B cell (primary cell): ENCODE measurements around the gene TBRG4. TPM values are rescaled to one million over a fixed set of nuclear protein-coding genes. Genes with fewer than 3 reads are reported as not detected.

Source experiments
- ATAC-seq: fragments of 200-7000 bp; cut with Tn5 transposase; one replicate; pipeline ENCODE4 v1.10.0; 2021; ENCODE audit warnings: low read depth, mild to moderate bottlenecking, moderate number of reproducible peaks, moderate library complexity
- CTCF ChIA-PET: fragments of 350-600 bp; sonication (Branson Sonifier 250); formaldehyde crosslinking; loops from one replicate; lab custom pipeline; 2021; ENCODE audit warnings: antibody characterized with exemption, inconsistent platforms; lab: Charles Lee
- POLR2A ChIA-PET: fragments of 350-600 bp; sonication (Branson Sonifier 250); formaldehyde crosslinking; loops from one replicate; lab custom pipeline; 2021; ENCODE audit warnings: antibody characterized with exemption; lab: Charles Lee
- DNase-seq: peaks from one replicate; pipeline ENCODE4 v3.0.0; 2013
- H2AFZ ChIP-seq: 2 replicates; pipeline ENCODE4 v1.6.1; 2012; ENCODE audit warnings: mild to moderate bottlenecking, low read depth, low read length; ENCODE audit not compliant: insufficient read depth, poor library complexity, severe bottlenecking
- H3K27ac ChIP-seq, 2 donors: 1 replicate in 1 of 2; 2 replicates in 1 of 2; pipeline ENCODE4 v1.5.1; 2012 to 2013; ENCODE audit warnings: low read length in 2 of 2, mild to moderate bottlenecking in 2 of 2, moderate library complexity in 1 of 2
- H3K27me3 ChIP-seq, 4 experiments: fragments of 200-600 bp in 1 of 4; sonication (generic) in 1 of 4; replicated peaks in 1 of 4; 1 replicate in 2 of 4; 2 replicates in 2 of 4; pipeline versions ENCODE4 v1.6.1 to v1.7.0; 2013 to 2016; ENCODE audit warnings: low read length in 3 of 4, mild to moderate bottlenecking in 2 of 4, mixed read lengths in 1 of 4, moderate library complexity in 1 of 4; ENCODE audit not compliant: insufficient read depth in 4 of 4, control insufficient read depth in 3 of 4; ENCODE audit errors: control extremely low read depth in 1 of 4
- H3K36me3 ChIP-seq, 2 experiments: replicated peaks in 1 of 2; 1 replicate in 1 of 2; 2 replicates in 1 of 2; pipeline versions ENCODE4 v1.6.1 to v1.7.1; 2013; ENCODE audit warnings: low read length in 1 of 2; ENCODE audit not compliant: insufficient read depth in 2 of 2, control insufficient read depth in 1 of 2; ENCODE audit errors: control extremely low read depth in 1 of 2, extremely low read depth in 1 of 2
- H3K4me1 ChIP-seq, 2 donors: fragments of 200-600 bp in 1 of 2; sonication (generic) in 1 of 2; 1 replicate in 1 of 2; 2 replicates in 1 of 2; pipeline versions ENCODE4 v1.5.1 to v1.6.1; 2013 to 2017; ENCODE audit warnings: low read length in 2 of 2; ENCODE audit not compliant: control insufficient read depth in 2 of 2, insufficient read depth in 2 of 2
- H3K4me2 ChIP-seq: replicated peaks from 2 replicates; pipeline ENCODE3; 2012; ENCODE audit warnings: mild to moderate bottlenecking, low read depth, low read length; ENCODE audit not compliant: poor library complexity, severe bottlenecking
- H3K4me3 ChIP-seq, 5 experiments: fragments of 200-600 bp in 1 of 5; sonication (generic) in 1 of 5; 1 replicate in 3 of 5; 2 replicates in 2 of 5; pipeline versions ENCODE4 v1.5.1 to v1.7.0; 2011 to 2016; ENCODE audit warnings: low read length in 4 of 5, mild to moderate bottlenecking in 4 of 5, low read depth in 2 of 5, control low read depth in 1 of 5, moderate library complexity in 1 of 5; ENCODE audit not compliant: insufficient read depth in 1 of 5; ENCODE audit errors: control extremely low read depth in 1 of 5, extremely low read depth in 1 of 5
- H3K79me2 ChIP-seq: fragments of 200-600 bp; sonication (generic); one replicate; pipeline ENCODE4 v1.6.0; 2016; ENCODE audit warnings: low read length; ENCODE audit not compliant: control insufficient read depth, insufficient read depth
- H3K9ac ChIP-seq: fragments of 200-600 bp; sonication (generic); 2 replicates; pipeline ENCODE4 v1.6.1; 2017; ENCODE audit warnings: mild to moderate bottlenecking, low read length, moderate library complexity
- H3K9me3 ChIP-seq, 3 donors: one replicate each; pipeline versions ENCODE4 v1.6.1 to v1.7.1; 2013; ENCODE audit warnings: low read length in 2 of 3; ENCODE audit not compliant: control insufficient read depth in 2 of 3, insufficient read depth in 1 of 3; ENCODE audit errors: control extremely low read depth in 1 of 3
- H4K20me1 ChIP-seq: 2 replicates; pipeline ENCODE4 v1.6.0; 2012; ENCODE audit warnings: mild to moderate bottlenecking, low read length; ENCODE audit not compliant: insufficient read depth, control insufficient read depth, poor library complexity, severe bottlenecking
- H3K27ac Mint-ChIP-seq: one replicate; pipeline ENCODE4 v1.8.0; 2021; ENCODE audit warnings: mixed read lengths
- H3K27me3 Mint-ChIP-seq: one replicate; pipeline ENCODE4 v1.8.0; 2021; ENCODE audit warnings: mixed read lengths
- H3K4me1 Mint-ChIP-seq: one replicate; pipeline ENCODE4 v1.8.0; 2021; ENCODE audit warnings: mixed read lengths
- H3K4me3 Mint-ChIP-seq: one replicate; pipeline ENCODE4 v1.8.0; 2021; ENCODE audit warnings: mixed read lengths
- H3K9me3 Mint-ChIP-seq: one replicate; pipeline ENCODE4 v1.8.0; 2022; ENCODE audit warnings: mixed read lengths; ENCODE audit not compliant: insufficient read depth
- EZH2 ChIP-seq: IDR thresholded peaks from 2 replicates; pipeline ENCODE4 v1.6.1; 2012; ENCODE audit warnings: borderline replicate concordance, low read depth, mild to moderate bottlenecking, moderate library complexity, low read length; ENCODE audit not compliant: insufficient read depth, poor library complexity, severe bottlenecking
- WGBS: methylation state at CpG from one replicate; pipeline ENCODE4 v1.1.5; 2013; ENCODE audit warnings: missing lambda C conversion rate; ENCODE audit not compliant: insufficient coverage; 5-methylcytosine and 5-hydroxymethylcytosine counted together
- intact Hi-C: fragments of 100-400 bp; cut with micrococcal nuclease; formaldehyde crosslinking; loops from one replicate; pipeline ENCODE4 v1.10.0; 2022
- polyA plus RNA-seq: library from polyadenylated mRNA; depleted of rRNA; stranded (reverse); fragments of >200 nt; gene quantifications from 2 replicates; pipeline ENCODE4 v1.2.3, GENCODE V29; 2012
- total RNA-seq, 2 donors: library from RNA; stranded (reverse); fragments of 120-200 nt in 1 of 2; gene quantifications; 1 replicate in 1 of 2; 2 replicates in 1 of 2; pipeline versions ENCODE4 v1.2.3 to v1.2.4, GENCODE V29; 2013 to 2022
- TF ChIP-seq, protein P1 (sequence below): fragments of 200-600 bp; IDR thresholded peaks from one replicate; pipeline ENCODE4 v1.8.0; 2022; ENCODE audit warnings: antibody characterized with exemption, mild to moderate bottlenecking

Gene TBRG4
- total and polyA plus RNA-seq, 2 donors (not counting 1 experiment from before 2014, with no cell fraction given): 92.8 to 111 TPM

DNA sequence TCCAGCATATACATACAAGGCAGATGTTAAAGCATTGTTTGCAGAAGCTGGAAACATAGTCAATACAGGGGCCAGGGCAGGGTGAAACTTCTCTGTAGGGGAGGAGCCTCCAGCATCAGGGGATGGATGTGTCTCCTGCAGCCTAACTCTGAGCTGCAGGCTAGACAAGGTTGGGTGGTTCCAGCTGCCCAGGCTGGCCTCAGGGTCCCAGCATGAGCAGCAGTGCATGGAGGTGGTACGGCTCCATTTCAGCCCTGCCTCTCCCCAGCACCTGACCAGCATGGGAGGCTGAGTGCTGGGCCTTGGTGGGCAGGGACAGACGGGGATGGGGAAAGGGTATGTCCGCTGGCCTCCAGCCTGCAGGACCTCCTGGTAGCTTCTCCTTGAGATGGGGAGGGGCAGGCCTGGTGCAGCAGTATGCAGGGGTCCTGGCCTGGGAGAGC is 7.4 kb upstream of the TBRG4 start:
- WGBS: 42% methylated on average over 3 of the region's 3 CpGs
- intact Hi-C loops: no loop called here
- Histone ChIP-seq H3K9me3 (no peaks in the 10 kb centered on the region), H3K79me2 (no peaks in the 10 kb centered on the region), H3K4me3 (no peak overlapping the region), H4K20me1 (no peaks in the 10 kb centered on the region), H3K4me2 (no peak overlapping the region), H3K27ac (no peak overlapping the region), H3K4me1 (peaks cover 0 to 20% of the 10 kb centered on the region in 2 donors), H3K27me3 (peaks cover 0 to 5% (median 0%) of the 10 kb centered on the region in 4 experiments), H2AFZ (no peak overlapping the region), H3K9ac (no peak overlapping the region), H3K36me3 (no peaks in the 10 kb centered on the region)
- no peak overlapping the region for H3K27ac Mint-ChIP-seq
- DNase-seq (no peak), ATAC-seq (no peak)
- H3K27me3 Mint-ChIP-seq: peaks cover 4% of the 10 kb centered on the region
- H3K4me1 Mint-ChIP-seq: peaks cover 7% of the 10 kb centered on the region
- TF ChIP-seq, protein P1, sequence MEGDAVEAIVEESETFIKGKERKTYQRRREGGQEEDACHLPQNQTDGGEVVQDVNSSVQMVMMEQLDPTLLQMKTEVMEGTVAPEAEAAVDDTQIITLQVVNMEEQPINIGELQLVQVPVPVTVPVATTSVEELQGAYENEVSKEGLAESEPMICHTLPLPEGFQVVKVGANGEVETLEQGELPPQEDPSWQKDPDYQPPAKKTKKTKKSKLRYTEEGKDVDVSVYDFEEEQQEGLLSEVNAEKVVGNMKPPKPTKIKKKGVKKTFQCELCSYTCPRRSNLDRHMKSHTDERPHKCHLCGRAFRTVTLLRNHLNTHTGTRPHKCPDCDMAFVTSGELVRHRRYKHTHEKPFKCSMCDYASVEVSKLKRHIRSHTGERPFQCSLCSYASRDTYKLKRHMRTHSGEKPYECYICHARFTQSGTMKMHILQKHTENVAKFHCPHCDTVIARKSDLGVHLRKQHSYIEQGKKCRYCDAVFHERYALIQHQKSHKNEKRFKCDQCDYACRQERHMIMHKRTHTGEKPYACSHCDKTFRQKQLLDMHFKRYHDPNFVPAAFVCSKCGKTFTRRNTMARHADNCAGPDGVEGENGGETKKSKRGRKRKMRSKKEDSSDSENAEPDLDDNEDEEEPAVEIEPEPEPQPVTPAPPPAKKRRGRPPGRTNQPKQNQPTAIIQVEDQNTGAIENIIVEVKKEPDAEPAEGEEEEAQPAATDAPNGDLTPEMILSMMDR: no peak
- no peak for TF ChIP-seq EZH2
- POLR2A ChIA-PET: no interaction called here
- CTCF ChIA-PET: no interaction called here
- no peaks in the 10 kb centered on the region for H3K9me3 Mint-ChIP-seq
- H3K4me3 Mint-ChIP-seq: no peak overlapping the region

DNA sequence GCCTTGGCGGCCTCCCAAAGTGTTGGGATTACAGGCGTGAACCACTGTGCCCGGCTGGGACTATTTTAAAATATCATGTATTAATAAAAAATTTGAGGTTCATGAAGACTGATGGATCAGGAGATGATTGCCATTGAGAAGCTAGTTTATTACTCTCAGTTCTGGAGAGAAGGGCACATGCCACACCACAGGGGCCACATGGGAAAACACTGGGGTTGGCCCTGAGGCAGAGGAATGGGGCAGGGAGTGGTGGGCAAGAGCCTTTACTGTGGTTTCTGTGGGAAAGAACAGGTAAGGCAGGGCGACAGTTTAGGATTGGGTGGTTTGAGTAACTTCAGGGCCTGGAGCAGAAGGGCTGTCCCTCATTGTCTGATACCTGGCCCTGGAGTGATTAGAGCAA is 6.8 kb upstream of the TBRG4 start:
- no peaks in the 10 kb centered on the region for H3K79me2 ChIP-seq
- no peaks in the 10 kb centered on the region for H4K20me1 ChIP-seq
- H3K9me3 ChIP-seq: no peaks in the 10 kb centered on the region
- ChIA-PET CTCF (no interaction called here), POLR2A (interaction anchor here (0.5 kb wide), 1 partner anchor 477 kb away, joined by 8 read pairs; no protein-coding TSS in a partner anchor)
- H3K27me3 ChIP-seq: peaks cover 0 to 5% (median 0%) of the 10 kb centered on the region in 4 experiments
- TF ChIP-seq, protein P1: no peak
- no peak for TF ChIP-seq EZH2
- DNase-seq: no peak
- H3K4me2 ChIP-seq: no peak overlapping the region
- peaks cover 0 to 14% of the 10 kb centered on the region in 2 donors for H3K4me1 ChIP-seq
- 33% methylated on average over 1 of the region's 4 CpGs for WGBS
- H3K27ac ChIP-seq: no peak overlapping the region
- Mint-ChIP-seq H3K9me3 (no peaks in the 10 kb centered on the region), H3K4me1 (peaks cover 3% of the 10 kb centered on the region), H3K4me3 (no peak overlapping the region), H3K27me3 (peaks cover 4% of the 10 kb centered on the region), H3K27ac (no peak overlapping the region)
- H2AFZ ChIP-seq: no peak overlapping the region
- no peak for ATAC-seq
- H3K9ac ChIP-seq: no peak overlapping the region
- H3K4me3 ChIP-seq: no peak overlapping the region
- no peaks in the 10 kb centered on the region for H3K36me3 ChIP-seq
- intact Hi-C loops: no loop called here
